HG02840 (cell line): Measurements from ENCODE around the gene IKZF1.
A peak's percentile ranks its signal among the peaks of the same experiment; 100 is the strongest.
"Not testable (repeated sequence)": the region's sequence is repeated elsewhere in the genome, so short reads cannot be mapped to it uniquely, and the experiment has no call there.

ENCODE experiments used
- ATAC-seq: cut with Tn5 transposase; IDR thresholded peaks from one replicate; pipeline ENCODE4 v1.9.1; 2021; ENCODE audit warnings: mild to moderate bottlenecking, moderate library complexity, moderate number of reproducible peaks; ENCODE audit not compliant: unreplicated experiment, low FRiP score

IKZF1 gene

DNA sequence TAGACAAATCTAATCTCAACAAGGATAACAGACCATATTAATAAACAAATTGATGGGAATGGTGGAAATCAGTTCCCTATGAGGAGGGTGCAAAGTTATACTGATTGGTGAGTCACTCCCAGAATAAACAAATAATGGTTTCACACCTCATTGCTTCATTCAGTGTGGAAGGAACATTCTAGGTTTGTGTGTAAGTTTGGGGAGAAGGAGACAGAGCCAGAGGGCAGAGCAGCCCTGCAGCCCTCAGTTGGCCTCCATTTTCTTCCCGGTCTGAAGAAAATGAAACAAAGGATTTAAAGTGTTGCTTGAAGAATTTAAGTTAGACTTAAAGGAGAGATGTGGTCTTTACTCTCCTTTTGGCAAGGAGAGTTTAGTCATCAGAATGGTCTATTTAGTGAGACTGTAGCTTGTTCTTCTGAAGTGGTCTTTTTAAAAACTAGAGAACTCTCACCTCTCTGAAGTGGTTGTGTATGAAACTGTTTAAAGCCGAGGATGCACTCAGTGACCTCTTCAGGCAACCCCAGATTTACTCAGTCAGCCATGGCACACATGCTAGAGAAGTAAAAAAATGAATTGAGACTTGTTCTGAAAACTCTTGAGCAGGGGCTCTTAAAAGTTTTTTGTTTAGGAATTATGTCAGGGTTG lies 27.2 kb downstream of the IKZF1 start:
- ATAC-seq: peak; percentile 70

DNA sequence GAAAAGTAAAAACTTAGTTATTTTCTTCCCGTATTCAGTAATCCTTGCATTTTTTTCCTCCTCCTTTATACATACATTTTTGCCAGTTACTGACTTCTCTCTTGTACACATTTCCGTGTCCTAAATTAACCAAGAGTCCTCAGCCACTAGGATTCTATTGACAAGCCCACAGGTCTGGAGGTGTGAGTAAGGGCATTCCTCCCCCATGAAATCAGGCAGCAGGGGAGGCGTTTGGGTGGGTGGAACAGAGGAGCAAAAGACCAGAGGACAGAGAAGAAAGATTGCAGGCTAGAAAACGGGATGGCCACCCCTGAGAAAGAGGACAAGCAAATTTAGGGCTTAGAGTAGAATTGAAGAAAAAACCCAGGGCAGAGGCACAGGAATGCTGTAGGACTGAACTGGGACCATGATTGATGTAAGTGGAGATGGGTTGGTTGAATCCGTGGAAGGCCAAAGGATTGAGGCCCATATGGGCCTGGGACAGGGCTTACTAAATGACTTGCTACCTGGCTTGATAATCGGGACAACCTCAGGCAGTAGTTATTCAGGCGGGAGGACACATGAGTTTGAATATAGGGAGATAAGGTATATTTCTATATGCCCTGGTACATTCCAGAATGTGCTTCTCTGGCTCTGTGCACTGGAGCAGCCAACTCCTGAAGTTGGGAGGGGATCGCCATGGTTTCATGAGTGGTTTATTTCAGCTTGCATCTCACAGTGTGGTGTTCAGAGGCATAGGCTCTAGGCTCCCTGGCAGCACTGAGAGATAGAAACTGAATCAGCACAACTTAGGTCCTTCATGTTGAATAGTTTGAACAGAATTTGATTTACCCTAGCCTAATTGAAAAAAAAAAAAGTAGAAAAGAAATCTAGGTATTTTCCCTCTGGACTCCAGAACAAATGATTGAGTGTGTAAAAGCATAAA lies 28.0 kb downstream of the IKZF1 start:
- ATAC-seq: no peak

DNA sequence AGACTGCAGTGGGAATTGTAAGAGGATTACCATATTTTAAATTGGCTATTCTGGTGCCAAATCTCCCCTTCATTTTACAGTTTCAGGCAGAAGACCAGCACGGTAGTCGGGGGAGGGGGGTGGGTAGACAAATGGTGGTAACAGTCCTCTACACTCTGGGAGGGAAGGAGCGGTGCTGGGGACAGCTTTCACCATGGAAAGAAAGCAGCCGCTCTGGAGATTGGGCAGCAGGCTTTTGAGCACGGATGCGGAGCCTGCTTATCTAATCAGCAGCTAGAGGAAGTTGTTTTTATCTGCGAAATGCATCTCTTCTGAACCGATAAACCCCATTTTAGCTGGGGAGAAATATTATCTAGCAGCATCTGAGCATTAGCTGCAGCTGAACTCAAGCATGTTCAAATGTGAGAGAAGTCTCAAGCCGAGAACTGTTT lies 28.7 kb downstream of the IKZF1 start:
- no peak for ATAC-seq

DNA sequence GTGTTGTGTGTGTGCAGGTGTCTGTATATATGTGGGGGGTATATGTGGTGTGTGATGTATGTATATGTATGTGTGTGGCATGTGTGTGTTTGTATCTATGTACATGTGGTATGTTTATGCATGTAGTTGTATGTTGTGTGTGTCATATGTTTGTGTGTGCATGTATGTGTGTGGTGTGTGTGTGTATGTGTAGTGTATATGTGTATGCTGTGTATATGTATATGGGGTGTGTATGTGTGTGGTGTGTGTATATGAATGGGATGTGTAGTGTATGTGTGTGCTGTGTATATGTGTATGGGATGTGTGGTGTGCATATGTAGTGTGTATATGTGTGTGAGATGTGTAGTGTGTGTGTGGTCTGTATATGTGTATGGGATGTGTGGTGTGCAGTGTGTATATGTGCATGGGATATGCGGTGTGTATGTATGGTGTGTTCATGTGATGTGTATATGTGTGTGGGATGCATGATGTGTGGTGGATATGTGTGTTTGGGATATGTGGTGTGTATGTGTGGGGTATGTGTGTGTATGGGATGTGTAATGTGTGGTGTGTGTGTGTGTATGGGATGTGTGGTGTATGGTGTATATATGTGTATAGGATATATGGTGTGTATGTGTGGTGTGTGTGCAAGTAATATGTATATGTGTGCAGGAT lies 30.0 kb downstream of the IKZF1 start:
- ATAC-seq: no peak

DNA sequence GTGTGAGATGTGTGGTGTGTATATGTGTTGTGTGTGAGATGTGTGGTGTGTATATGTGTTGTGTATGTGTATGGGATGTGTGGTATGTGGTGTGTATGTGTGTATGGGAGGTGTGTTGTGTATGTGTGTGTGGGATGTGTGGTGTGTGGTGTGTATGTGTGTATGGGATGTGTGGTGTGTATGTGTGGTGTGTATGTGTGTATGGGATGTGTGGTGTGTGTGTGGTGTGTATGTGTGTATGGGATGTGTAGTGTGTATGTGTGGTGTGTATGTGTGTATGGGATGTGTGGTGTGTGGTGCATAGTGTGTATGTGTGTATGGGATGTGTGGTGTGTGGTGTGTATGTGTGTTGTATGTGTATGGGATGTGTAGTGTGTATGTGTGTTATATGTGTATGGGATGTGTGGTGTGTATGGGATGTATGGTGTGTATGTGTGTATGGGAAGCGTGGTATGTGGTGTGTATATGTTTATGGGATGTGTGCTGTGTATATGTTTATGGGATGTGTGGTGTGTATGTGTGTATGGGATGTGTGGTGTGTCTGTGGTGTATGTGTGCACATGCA lies 30.8 kb downstream of the IKZF1 start:
- no peak for ATAC-seq

DNA sequence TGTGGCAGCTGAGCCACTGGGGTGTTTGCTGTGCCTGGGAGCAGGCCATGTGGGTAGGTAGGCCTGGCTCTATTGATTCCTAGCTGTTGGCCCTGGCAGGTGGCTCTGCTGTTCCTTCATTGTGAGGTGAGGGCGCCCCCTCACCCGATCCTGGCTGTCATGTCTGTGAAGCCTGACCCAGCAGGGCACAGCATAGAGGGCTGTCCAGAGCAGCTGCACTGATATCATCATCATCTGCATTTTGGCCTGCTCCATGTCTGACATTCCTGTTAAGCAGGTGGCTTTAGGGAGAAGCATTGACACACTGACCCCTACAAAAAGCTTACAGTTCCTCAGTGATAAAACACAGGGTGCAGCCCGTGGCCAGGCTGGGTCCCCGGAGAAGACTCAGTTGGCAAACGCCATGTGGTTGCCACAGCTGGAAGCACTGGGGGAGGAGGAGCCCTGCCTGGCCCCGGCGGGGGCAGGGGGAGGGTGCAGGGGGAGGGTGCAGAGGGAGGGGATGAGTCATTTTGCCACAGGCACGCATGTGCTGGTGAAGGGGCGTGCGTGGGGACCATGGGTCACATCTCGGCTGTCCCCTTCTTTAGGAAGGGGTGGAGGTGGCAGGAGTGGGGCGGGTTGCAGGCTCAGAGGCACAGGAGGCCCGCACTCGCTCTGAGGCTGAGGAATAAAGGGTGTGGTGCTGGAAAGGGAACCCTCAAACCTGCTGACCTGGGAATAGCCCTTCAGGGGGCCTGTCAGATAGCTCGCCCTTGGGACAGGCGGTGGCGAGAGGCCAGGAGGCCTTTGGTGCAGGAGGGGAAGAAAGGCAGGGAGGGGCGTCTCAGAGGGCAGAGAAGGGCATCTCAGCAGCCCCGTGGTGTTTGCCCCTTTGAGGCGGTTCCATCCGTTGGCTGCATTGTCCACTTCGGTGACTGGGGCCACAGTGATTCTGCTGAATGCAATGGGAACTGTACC lies 31.6 kb downstream of the IKZF1 start:
- ATAC-seq: no peak

DNA sequence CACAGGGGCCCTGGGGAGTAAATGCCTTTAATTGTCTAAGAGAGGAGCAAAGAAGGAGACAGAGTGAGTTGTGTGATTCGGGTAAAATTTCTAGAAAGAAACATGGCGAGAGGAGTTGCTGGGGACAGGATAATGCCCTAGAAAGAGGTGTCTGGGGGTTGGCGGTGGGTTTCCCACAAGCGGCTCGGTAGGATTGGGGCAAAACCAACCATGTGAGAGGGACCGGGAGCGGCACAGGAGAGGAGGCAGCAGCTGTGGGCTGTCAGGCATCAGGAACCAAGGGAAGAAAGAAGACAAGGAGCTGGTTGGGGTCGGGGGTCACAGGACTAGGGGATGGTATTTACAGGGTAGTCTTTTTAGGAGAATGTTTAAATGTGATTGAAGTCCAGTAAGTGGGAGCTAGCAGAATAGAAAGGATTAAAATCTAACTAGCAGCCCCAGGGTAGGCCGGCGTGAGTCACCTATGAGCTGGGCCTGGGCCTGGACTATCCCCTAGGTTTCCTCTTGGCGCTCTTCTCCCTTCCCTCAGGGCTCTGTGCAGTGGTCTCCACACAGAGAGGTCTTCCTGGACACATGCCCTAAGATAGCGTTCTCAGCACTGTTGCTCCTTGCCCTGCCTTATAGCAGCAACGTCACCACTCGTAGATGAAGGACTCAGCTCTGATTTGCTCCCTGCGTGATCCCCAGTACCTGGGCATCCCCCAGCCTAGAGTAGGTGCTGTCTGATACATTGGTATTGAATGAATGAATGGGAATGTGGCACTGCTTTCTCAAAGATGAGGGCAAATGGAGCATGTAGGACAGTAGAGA lies 32.6 kb downstream of the IKZF1 start:
- ATAC-seq: no peak

DNA sequence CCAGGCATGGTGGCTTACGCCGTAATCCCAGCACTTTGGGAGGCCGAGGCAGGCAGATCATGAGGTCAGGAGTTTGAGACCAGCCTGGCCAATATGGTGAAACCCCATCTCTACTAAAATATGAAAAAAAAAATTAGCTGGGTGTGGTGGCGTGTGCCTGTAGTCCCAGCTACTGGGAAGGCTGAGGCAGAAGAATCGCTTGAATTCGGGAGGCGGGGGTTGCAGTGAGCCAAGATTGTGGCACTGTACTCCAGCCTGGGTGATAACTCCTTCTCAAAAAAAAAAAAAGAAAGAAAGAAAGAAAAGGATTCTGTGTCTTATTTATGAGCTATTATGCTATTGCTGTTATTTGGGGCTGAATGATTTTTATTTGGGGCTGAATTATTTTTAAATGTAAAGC lies 35.0 kb downstream of the IKZF1 start:
- not testable (repeated sequence) for ATAC-seq

DNA sequence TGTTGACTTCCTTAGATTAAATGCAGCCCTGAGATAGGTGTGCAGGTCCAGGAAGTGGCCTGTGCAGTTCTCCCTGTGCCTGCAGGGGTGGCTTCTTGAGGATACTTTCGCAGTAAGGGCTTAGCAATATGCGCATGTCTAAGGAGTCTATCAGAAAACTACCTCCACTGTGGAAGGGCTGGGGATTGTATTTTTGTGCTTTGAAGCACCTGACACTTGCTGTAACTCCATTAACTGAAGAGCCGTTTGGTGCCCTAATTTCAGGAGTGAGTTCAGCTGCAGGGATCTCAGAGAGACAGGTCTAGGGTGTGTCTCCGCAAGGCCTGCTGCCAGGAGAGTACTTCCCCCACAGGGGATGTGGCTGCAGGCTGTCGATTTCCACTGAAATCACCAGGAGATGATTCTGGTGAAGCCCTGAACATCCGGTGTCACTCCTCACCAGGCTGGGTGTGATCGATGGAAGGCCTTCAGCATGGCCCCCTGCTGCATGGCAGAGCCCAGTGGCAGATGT lies 35.5 kb downstream of the IKZF1 start:
- ATAC-seq: no peak

DNA sequence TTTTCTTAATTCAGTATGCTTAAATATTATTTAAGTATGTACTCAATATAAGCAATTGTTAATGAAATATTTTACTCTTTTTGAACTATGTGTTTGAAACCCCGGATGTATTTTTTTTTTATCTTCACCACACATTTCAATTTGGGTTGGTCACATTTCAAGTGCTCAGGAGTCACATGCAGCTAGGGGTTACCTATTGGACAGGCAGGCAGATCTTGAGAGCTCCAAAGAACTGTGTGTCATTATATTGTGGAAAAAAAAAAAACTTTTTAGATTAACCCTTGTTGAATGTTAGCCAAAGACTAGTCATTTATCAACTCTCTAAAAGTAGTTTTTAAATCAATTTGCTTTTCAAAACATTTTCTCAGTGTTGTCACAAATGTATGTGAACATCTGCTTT lies 37.2 kb downstream of the IKZF1 start:
- ATAC-seq: no peak

DNA sequence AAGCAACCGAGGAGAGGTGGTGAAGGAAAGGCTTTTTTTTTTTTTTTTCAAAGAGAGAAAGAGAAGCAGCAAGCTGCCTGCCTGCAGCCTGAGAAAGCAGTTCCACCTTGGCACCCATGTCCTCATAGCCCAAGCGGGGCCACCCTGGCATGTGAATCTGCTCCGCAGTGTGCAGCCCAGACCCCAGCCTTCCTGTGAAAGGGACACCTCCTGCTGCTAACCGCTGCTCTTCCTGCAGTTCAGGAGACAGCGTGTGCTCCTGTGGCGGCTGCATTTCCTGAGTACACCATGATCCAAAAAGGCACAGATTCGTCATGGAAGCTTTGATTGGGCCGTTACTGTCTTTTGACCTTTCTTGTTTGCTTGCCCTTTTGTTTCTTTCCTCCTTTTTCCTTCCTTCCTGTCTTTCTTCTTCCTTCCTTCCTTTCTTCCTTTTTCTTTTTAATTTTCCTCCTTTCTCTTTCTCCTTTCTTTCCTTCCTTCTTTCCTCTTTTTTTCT lies 38.1 kb downstream of the IKZF1 start:
- ATAC-seq: no peak

DNA sequence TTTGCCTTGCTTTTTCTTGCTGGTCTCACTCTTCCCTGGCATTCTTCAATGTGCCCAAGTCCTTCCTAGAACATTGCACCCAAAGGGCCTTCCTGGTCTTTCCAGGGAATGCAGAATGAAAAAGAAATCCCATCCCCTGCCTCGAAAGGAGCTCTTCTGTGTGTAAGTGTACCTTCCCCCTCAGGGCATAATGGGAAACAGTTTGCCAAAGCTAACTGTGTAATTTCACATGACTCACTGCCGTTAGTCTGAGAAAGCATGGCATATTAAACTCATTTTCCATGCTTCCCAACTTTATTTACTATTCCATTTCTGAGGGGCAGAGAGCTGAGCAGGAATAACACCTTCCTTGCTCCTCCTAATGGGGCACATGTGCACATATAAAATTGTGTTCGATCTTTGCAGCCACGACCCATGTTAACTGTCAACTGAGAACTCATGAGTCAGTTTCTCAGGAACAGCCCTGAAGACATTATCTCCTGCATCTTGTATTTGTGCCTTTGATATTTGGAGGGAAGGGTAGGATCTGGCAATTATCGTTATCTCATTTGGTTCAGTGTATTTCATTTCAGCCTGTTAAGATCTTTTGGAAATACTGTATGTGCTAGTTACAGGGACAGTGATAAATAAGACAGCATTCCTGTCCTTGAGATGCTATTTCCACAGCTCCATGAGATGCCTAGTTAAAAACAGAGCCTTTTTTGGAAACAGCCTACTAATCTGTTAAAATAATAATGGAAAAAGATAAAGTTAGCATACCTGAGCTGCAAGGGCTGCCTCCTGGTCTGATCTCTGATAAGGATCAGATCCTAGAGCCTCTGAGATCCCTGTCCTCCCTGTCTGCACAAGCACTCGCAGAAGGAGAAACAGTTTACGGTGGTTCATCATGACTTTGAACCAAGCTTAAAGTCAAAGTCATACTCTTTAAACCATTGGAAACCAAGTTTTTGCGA lies 42.3 kb downstream of the IKZF1 start:
- ATAC-seq: no peak

DNA sequence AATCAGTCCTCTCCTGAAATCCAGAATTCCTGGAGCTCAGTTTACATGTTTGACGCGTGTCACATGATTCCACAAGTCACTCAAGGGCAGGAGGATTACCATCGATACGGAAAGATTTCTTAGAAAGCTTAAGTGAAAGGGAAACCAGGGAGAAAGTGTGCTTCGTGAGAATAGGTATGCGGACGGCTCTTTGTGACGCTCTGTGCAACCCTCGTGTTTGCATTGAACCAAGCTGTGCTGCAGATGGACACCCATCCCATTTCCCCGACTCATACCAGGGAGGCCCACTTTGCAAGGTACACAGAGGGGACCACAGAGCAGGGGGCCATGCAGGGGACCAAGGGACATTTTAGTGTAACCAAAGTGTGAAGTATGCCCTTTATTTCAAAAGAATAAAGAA lies 43.2 kb downstream of the IKZF1 start:
- ATAC-seq: no peak

DNA sequence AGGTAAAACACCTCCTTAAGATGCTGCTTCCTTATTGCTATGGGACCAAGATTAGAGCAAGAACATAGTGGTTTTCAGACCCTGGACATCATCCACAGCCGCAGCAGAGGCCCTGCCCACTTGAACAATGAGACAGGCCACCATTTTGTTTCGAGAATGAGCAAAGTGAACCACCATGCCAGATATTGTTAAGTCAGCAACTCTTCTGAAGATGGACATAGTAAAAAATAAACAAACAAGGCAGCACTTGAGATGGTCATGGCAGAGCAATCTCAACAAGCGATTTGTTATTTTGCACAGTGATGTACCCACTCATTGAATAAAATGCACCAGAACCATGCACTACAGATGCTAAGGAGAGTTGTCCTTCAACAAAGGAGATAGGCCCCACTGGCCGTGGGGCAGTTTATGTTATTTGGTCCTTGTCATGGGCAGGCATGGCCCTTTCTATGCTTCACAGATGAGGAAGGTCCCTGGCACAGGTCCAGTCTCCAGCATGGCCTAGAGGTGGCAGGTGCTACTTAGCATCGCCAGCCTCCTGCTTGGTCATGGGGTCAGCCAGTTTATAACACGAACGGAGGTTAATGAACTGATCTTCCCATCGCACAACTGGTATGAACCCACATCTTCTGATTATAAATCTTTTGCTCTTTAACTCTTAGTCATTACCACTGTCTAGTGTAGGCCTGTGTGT lies 44.1 kb downstream of the IKZF1 start:
- ATAC-seq: no peak

DNA sequence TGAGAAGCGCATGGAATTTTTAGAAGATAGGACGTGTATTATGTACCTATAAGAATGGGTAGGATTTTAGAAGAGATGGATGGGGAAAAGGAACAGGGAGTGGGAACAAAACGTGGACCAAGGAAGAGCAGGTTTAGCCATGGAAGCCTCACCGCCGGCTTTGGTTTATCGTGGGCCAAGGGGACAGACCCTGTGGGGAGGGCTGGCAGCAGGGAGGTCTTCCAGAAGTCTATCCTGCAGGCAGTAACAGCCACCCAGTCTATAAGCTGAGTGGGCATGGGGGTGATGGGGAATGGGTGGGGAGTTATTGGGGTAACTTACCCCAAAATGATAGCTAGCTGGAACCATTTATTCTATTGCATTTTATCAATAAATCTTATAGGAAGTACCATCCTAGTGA lies 44.9 kb downstream of the IKZF1 start:
- ATAC-seq: no peak

DNA sequence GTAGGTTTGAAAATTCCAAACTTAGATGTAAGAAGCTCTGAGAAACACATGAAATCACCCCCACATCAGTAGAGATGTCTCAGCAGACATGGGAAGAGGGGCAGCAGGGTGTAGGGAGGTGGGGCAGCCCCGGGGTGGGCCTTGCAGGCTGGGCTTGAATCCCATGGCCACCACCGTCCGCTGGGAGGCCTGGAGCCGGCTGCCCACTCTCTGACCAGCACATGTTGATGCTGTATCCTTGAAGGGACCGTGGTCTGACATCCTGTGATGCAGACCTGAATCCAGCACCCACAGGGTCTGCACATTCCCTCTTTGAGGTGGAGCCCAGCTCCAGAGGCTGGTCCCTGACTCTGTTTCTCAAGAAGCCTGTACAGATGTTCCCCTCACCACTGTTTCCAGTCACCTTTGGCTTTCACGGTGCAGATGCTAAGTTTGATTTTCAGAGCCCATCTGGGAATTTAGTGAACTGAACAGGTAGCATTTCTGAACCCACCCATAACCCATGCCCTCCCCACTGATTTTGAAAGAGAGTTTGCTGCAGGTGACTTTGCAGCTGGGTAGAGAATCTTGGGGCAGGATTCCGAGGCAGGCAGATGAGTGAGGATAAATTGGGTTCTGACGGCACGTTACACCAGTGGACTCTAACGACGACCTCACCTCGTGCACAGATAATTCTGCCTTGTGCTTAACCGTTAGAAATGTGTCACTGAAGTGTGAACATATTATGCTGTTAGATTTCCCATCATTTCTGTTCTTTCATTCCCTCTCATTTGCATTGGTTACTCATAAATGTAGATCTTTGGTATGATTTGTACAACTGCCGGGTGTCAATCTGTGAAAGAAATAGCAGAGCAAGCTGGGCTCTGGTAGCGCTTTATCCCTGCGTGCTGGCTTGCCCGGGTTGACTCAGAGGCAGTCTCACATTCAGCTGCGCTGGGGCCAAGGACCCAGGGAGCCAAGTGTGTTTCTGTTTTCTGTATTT lies 45.7 kb downstream of the IKZF1 start:
- ATAC-seq: peak; percentile 81
